Occipital lobe (tissue), 2 donors: ENCODE measurements around the gene APBA1. TPM values are rescaled to one million over a fixed set of nuclear protein-coding genes. Genes with fewer than 3 reads are reported as not detected.

Experiments
- DNase-seq: peaks from one replicate; lab custom pipeline; 2025; lab: John Stamatoyannopoulos, UW
- total RNA-seq: library from RNA; depleted of rRNA; stranded (reverse); fragments of >200 nt; gene quantifications from one replicate; pipeline ENCODE4 v1.2.3, GENCODE V29; 2014

The APBA1 gene
- total RNA-seq, 1 donor from 2014 or later: 29.0 TPM

- DNase-seq: no peak
These were observed 93.0 kb downstream of the APBA1 start for GRCh38 chr9:69579032-69579758.

GRCh38 chr9:69578026-69578425, 94.1 kb downstream of the APBA1 start:
- DNase-seq: no peak

GRCh38 chr9:69577123-69577522, 95.0 kb downstream of the APBA1 start:
- no peak for DNase-seq

GRCh38 chr9:69574057-69574456, 98.1 kb downstream of the APBA1 start:
- DNase-seq: no peak

GRCh38 chr9:69573651-69574050, 98.5 kb downstream of the APBA1 start:
- DNase-seq: no peak

- DNase-seq: no peak
These were observed 99.6 kb downstream of the APBA1 start for GRCh38 chr9:69572611-69573010.

- DNase-seq: no peak
These were observed 101.1 kb downstream of the APBA1 start for GRCh38 chr9:69571032-69571431.

GRCh38 chr9:69569738-69570451, 102.3 kb downstream of the APBA1 start:
- no peak for DNase-seq

GRCh38 chr9:69564557-69564956, 107.6 kb downstream of the APBA1 start:
- DNase-seq: no peak

- no peak for DNase-seq
These were observed 113.0 kb downstream of the APBA1 start for GRCh38 chr9:69559126-69559525.

- DNase-seq: no peak
These were observed 115.5 kb downstream of the APBA1 start for GRCh38 chr9:69556707-69557106.

GRCh38 chr9:69555802-69556201, 116.4 kb downstream of the APBA1 start:
- no peak for DNase-seq

GRCh38 chr9:69554945-69555344, 117.2 kb downstream of the APBA1 start:
- no peak for DNase-seq

GRCh38 chr9:69549310-69550202, 122.6 kb downstream of the APBA1 start:
- no peak for DNase-seq

GRCh38 chr9:69548681-69549080, 123.5 kb downstream of the APBA1 start:
- no peak for DNase-seq

- DNase-seq: no peak
These were observed 125.9 kb downstream of the APBA1 start for GRCh38 chr9:69546265-69546664.

- DNase-seq: peak; percentile 20
These were observed 129.0 kb downstream of the APBA1 start for GRCh38 chr9:69542942-69543704.

GRCh38 chr9:69542058-69542457, 130.1 kb downstream of the APBA1 start:
- no peak for DNase-seq

GRCh38 chr9:69535911-69536310, 136.3 kb downstream of the APBA1 start:
- no peak for DNase-seq

GRCh38 chr9:69535286-69535832, 136.8 kb downstream of the APBA1 start:
- no peak for DNase-seq

- DNase-seq: no peak
These were observed 139.8 kb downstream of the APBA1 start for GRCh38 chr9:69532396-69532795.
